Vagina (tissue), 2 donors: ENCODE measurements around the gene VSTM1.

ENCODE experiments used
- CTCF ChIP-seq, 3 experiments: fragments of 450-650 bp in 2 of 3; fragments of 200-600 bp in 1 of 3; sonication (generic) in 1 of 3; IDR thresholded peaks; one replicate each; pipeline ENCODE4 v1.5.1; 2017 to 2019; ENCODE audit warnings: antibody characterized with exemption in 3 of 3, mild to moderate bottlenecking in 2 of 3, moderate library complexity in 2 of 3
- POLR2A ChIP-seq, 2 donors: fragments of 450-650 bp; IDR thresholded peaks; one replicate each; pipeline ENCODE4 v1.6.1; 2017; ENCODE audit warnings: antibody characterized with exemption in 2 of 2, mild to moderate bottlenecking in 2 of 2, moderate library complexity in 2 of 2
- POLR2AphosphoS5 ChIP-seq, 2 donors: sonication (generic); formaldehyde crosslinking; IDR thresholded peaks; one replicate each; pipeline ENCODE4 v1.9.0; 2017; ENCODE audit warnings: antibody characterized with exemption in 2 of 2, mild to moderate bottlenecking in 2 of 2, low read depth in 1 of 2; ENCODE audit not compliant: insufficient read depth in 1 of 2

- no peak for TF ChIP-seq CTCF (IDR thresholded peaks at IDR 0.05)
- no peak for TF ChIP-seq POLR2AphosphoS5 (IDR thresholded peaks at IDR 0.05; ENCODE audit: insufficient read depth in 1 of 2, low read depth in 1 of 2)
- TF ChIP-seq POLR2A (IDR thresholded peaks at IDR 0.05): no peak
These were observed 20.7 kb upstream of the VSTM1 start for GRCh38 chr19:54084410-54084809.
